Inflammatory macrophage treated with lipopolysaccharide for 4 hours (primary cell): Measurements from ENCODE around the gene GALNT6.
"Not testable (repeated sequence)": the region's sequence is repeated elsewhere in the genome, so short reads cannot be mapped to it uniquely, and the experiment has no call there.

Experiments used
- DNase-seq: peaks from one replicate; pipeline ENCODE4 v3.0.0-alpha.2; 2020

The GALNT6 gene

GRCh38 chr12:51322452-51322851 lies 68.8 kb downstream of the GALNT6 start:
- peak; percentile 47 for DNase-seq

- no peak for DNase-seq
Observed at GRCh38 chr12:51321882-51322281, 69.3 kb downstream of the GALNT6 start.

DNA sequence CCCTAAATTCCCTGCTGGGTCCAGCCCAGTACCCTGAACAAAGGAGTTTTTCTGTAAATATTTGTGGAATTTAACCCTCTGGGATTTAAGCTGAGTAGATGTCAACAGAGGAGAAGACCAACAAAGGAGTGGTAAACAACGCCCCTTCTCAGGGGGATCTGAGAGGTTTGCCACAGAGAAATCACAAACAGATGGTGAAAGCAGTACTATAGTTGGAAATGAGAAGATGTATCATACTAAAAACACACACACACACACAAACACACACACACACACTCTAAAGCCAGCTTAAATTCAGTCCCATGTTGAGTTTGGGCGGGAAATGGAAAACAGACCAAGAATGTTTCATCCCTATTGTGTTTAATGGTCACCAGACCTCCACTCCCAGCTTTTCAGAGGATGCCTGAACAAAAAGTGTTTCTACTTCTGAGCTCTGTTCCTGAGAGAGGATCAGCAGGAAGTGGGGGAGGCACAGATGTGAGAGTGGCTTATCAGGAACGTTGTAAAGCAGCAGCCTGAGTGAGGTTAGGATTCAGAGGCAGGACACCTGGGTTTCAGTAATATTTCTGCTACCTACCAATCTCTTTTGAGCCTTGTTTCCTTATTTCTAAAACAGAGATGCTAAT lies 70.4 kb downstream of the GALNT6 start:
- DNase-seq, result no peak

DNA sequence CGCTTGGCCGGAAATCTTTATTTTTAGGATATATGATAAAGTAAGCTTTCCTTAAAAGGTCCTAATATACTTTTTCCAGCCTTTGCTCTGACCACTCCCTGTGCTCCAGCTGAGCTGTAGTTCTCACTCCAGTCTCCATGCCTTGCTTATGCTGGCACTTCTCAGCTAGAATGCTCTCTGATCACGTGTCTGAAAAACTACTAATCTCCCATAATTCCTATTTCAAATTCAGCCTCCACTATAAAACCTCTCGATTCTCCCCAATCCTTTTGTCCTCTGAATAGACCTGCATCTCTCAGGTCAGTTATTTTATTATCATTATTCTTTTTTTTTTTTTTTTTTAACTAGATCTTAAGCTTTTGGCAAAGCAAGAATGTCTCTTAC lies 70.9 kb downstream of the GALNT6 start:
- DNase-seq, result no peak

GRCh38 chr12:51318846-51319599 lies 72.2 kb downstream of the GALNT6 start:
- DNase-seq, result no peak

GRCh38 chr12:51318057-51318806 lies 73.0 kb downstream of the GALNT6 start:
- not testable (repeated sequence) for DNase-seq

GRCh38 chr12:51311389-51311788 lies 79.8 kb downstream of the GALNT6 start:
- no peak for DNase-seq

DNA sequence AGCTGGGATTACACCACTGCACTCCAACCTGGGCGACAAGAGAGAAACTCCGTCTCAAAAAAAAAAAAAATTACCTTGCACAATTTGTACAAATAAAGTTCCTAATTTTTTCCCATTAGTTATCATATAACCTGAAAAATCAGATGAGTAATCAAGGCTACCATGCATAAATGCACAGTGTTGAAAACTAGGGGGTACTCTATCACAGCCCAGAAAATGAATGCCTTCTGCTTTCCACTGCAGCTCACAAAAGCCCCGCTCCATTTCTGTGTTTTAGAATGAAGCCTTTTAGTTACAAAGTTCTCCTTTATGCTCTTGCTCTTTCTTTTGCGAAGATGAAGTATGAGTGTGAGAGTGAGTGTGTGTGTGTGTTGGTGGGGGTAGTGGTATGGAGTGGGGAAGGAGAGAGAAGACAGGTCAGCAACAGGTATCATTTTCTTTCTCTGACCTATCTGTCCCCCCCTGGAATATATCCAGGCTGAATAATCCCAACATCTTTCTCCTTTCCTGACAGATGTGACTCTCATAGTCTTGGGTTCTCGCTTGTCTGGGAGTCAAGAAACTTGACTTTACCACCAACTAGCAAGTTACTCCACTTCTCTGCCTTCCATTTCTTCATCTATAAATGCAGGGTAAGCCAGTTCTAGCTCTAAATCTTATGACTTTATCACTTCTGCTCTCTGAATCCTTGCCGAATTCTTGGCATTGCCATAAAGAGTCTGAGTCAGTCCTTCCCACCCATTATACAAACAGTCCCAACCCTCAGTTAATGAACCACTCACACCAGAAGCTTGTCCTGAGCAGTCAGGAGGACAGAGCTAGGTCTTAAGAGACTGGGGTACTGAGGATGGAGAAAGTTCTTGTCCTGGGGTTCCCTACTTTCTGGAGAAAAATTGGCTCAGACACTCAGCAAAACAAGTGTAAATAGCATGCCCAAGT lies 83.3 kb downstream of the GALNT6 start:
- no peak for DNase-seq

- DNase-seq, result peak; percentile 69
Observed at GRCh38 chr12:51306507-51306906, 84.7 kb downstream of the GALNT6 start.
